NCI-H82 (cell line): ENCODE measurements around the gene RPH3AL.
"Not testable (repeated sequence)": the region's sequence is repeated elsewhere in the genome, so short reads cannot be mapped to it uniquely, and the experiment has no call there.

Experiments
- DNase-seq: peaks from one replicate; lab custom pipeline; 2025; lab: John Stamatoyannopoulos, UW

RPH3AL gene

DNA sequence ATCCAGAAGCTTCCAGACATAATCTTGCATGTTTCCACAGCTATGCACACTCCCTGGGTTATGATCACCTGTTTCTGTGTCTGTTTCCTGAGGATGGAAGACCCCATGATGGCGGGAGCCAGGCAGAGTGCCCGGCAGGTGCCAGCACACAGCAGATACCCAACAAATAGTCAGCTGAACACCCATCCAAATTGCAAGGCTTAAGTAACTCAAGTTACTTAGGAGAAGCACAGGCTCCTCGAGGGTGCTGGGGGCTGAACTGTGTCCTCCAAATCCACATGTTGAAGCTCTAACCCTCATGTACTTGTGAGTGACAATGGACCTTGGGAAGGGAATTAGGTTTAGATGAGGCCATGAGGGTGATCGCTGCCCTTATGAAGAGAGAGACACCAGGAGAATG lies 91.7 kb downstream of the RPH3AL start:
- DNase-seq = no peak

DNA sequence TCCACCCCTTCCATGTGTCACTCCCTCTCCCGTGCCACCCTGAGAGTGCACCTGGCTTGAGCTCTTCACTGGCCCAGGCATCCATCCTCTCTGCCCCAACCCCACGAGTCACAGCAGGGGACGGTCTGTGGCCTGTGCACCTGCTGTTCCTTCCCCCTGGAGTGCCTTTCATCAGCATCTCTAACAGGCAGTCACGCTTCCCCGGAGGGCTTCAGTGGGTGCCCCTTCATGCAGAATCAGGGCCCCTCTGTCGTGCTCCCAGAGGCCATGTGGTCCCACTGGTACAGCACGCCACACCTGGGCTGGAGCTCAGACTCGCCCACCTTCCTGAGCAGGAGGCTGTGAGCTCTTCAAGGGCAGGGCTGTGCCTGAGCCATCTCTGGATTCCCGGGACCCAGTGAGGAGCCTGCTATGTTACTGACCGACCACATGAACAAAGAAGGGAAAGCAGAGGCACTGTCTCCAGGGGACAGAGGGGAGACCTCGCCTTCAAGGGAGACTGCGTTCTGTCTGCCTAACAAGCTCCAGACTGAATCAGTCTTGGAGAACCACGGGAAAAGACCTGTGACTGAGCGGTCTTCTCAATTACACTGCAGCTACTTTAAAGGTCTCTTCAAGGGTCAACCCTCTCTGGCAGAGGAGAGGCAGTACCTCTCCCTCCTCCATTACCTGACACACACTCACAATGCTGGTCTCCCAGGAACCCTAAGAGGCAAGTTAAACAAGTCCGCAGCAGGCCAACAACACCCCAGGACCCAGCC lies 92.4 kb downstream of the RPH3AL start:
- no peak for DNase-seq

DNA sequence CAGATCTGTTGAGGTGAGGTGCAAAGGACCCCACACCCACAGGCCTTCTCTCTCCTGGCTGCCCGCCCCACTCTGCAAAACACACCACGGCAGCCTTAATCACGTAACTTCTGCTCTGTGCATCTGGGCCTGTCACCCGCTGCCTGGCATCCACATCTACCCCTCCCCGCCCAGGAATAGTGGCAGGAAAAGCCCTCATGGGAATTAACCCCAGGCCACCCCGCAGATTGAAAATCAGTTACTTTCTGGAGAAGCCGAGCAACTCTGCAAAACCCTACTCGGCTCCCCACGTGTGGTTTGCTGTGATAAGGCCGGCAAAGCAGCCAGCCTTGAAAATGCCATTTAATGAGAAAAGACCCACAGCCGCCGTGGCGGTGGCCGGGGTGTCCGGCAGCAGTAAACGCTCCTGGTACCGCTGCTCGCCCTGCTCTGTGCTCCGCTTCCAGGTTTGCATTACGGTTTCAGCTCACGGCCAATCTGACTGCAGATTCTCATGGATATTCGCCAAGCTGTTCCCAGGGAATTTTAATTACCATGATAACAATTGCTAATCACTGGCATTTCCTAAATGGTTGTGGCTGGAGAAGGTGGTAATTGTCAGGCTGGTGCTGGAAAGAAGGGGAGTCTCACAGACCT lies 93.1 kb downstream of the RPH3AL start:
- no peak for DNase-seq

DNA sequence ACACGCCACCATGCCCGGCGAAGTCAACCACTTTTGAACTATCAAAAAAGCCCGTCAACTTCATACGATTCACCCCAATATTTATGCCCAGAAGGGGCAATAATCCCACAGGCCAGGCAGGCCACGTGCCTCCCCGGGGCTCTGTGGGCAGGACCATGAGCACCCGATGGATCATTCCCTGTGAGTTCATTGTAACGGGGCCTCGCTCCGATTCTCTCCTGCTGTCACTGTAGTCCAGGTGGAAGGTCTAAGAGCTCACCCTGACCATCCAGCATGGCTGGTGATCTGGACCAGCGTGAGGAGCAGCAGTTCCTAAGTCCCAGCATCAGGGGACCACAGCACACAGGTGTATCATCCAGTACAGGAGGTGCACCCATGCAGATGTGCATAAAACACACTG lies 93.7 kb downstream of the RPH3AL start:
- DNase-seq = no peak

DNA sequence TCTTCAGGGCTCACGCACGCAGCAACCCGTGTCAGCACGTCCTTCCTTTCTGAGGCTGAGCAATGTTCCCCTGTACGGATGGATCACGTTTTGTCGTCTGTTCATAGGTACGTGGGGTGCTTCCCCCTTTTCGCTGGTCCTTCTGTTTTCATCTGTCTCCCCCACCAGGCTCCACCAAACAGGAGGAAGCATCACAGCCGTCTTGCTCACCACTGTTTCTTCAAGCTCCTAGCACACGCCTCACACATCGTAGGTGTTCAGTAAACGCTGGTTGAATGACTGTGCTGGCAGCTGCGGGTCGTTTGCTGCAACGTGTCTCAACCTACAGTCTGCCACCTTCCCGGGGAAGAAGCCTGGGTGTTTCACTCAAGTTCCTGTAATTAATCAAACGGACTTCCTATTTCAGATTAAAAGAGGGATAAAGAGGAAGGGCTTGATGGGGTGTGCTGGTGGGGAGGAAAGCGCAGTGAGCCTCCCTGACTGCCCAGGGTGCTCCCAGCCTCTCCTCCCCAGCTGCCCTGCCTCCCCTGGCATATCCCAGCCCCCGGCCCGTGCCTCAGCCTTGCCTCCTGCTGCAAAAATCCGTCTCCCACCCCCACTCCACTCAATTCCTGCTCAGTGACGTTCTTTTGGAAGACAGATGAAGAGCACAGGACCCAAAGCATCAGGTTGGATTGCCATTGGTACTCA lies 94.4 kb downstream of the RPH3AL start:
- DNase-seq = no peak

DNA sequence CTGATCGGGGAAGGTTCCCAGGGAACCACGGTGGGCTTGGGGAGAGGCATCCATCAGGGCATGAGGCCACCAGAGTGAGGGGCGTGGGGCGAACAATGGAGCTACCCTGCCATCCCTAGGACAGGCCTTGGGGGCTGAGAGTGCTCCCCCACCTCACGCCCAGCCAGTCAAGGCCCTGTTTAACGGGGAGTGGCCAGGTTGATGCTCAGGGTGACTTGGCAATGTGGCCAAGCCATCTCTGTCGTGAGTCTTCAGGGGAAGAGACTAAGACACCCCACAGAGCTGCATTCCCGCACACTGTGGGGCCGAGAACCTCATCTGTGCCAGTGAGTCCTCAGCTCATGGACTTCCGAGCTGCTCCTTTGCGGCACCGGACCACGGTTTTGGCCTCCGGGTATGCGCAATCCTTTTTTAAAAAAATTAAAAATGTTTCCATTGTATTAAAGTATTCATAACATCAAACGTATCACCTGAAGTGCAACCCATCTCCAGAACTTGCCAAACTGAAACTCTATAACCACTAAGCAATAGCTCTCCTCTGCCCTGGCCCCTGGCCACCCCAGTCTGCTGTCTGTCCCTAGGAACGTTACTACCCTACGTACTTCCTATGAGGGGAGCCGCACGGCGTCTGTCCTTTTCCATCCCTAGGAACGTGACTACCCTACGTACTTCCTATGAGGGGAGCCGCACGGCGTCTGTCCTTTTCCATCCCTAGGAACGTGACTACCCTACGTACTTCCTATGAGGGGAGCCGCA lies 99.3 kb downstream of the RPH3AL start:
- DNase-seq = no peak

DNA sequence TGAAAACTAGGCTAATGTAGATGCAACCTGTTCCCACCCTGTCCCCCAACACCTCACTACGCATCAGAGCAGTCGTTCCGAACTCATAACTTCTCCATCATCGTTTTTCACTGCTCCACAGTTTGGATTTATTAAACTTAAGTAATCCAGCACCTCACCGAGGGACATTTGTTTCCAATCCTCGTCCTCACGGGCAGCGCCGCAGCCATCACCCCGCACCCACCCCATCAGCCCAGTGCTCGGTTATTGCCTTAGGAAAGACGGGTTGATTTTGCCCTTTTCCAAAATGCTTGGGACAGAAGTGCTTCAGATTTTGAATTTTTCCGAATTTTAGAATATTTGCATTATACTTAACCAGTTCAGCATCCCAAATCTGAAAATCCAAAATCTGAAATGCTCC lies 100.2 kb downstream of the RPH3AL start:
- DNase-seq = no peak

DNA sequence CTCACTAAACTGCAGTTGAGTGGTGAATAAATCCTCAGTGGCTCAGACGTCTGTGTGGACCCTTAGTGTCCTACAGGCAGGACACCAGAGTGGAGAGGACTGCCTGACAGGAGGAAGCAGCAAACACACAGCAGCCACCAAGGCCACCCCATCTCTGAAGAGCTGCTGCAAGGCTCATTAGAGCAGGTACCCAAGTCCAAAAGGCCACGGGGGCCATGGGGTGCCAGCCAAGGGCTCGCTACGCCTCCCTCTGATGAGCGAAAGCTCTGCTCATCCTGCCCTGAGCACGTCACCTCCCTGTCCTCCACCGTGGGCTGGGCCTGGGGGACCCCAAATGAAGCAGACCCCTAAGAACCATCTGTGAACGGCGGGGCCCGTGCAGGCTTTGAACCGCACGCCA lies 101.1 kb downstream of the RPH3AL start:
- no peak for DNase-seq

DNA sequence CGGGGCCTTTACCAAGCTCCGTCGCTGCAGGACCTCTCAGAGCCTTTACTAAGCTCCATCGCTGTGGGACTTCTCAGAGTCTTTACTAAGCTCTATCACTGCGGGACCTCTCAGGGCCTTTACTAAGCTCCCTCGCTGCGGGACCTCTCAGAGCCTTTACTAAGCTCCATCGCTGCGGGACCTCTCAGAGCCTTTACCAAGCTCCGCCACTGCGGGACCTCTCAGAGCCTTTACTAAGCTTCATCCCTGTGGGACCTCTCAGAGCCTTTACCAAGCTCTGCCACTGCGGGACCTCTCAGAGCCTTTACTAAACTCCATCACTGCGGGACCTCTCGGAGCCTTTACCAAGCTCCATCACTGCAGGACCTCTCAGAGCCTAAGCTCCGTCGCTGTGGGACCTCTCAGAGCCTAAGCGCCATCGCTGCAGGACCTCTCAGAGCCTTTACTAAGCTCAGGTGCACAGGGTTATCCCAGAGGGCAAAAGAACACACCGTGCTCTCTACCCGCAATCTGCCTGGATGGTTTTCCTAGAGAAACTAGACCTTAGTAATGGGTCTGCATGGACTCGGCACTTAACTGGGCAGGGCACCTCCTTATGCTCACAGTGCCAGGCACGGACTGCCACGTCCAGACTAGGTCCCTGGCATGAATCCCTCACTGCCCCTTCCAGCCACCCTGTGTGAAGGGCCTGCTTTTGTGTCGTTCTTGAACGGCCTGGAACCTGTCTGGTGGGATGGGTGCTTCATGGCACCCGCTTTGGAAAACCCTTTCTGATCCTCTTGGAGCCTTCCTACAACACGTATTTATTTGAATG lies 101.9 kb downstream of the RPH3AL start:
- no peak for DNase-seq

DNA sequence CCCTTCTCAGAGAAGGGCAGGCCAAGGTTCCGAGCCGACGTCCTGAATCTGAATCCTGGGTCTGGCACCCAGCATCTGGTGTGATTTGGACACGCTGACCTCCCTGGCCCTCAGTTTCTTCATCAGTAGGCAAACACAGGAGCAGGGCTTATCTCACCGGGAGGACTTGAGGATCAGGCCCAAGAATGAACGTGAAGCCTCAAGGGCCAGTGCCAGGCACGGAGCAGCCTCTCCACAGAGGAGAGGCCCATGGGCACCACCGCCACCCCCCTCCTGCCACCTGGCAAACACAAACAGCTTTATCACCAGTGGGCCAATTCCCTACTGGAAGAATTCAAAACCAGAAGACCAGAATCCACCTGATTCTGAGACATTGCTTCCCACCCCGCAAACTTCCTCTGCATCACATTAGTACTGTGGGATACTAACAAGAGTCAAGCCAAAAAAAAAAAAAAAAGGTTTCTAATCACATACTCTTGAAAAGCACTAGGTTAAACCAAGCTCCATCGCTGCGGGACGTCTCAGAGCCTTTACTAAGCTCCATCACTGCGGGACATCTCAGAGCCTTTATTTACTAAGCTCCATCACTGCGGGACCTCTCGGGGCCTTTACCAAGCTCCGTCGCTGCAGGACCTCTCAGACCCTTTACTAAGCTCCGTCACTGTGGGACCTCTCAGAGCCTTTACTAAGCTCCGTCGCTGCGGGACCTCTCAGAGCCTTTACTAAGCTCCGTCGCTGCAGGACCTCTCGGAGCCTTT lies 103.2 kb downstream of the RPH3AL start:
- no peak for DNase-seq

DNA sequence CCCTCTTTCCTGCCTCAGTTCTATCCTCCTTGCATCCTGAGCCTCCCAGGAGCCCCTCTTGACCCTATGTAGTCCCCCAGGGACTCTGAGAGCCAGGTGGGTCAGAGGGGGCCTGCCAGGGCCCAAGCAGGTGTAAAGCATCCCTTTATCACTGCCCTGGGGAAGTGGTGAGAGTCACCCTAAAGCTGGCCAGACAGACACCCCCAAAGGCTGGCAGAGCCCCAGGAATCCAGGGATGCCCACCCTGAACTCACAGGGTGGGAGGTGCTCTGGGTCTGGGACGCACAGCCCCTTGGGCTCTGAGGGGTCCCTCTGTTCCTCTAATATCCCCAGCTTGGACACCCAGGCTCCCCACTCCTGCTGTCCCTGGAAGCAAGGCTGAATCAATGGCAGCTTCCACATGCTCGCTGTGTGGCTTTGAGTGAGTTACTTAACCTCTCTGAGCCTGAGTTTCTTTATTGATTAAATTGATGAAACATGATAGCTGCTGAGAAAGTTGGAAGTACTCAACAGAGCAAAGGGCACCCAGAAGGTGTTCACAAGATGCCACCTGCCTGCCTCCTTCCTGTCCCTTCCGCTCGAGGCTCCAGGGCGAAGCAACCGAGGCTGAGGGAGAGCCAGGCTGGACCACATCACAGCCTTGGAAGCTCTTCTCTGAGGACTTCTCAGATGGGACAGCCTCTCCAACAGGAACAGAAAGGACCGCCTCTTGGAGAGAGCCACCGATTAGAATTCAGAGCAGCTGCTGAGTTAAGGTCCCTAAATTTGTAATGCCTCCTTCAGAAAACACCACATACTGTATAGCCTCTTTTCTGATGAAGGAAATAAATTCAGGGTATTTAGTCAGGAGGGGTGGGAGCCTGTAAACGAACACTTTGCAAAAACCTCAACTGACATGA lies 104.0 kb downstream of the RPH3AL start:
- no peak for DNase-seq

DNA sequence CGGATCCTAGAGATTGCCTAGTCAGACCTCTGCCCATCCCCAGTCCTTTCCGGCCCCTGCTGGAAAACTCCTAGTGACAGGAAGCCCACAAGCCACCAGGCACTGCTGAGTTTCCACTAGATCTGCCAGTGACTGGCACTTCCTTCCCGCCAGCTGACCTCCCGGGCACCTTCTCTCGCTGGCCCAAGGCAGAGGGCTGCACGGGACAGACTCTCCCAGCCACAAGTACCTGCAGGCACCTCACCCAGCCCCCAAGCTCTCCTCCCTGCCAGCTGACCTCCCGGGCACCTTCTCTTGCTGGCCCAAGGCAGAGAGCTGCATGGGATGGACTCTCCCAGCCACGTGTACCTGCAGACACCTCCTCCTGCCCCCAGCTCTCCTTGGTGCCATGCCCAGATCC lies 104.8 kb downstream of the RPH3AL start:
- no peak for DNase-seq

DNA sequence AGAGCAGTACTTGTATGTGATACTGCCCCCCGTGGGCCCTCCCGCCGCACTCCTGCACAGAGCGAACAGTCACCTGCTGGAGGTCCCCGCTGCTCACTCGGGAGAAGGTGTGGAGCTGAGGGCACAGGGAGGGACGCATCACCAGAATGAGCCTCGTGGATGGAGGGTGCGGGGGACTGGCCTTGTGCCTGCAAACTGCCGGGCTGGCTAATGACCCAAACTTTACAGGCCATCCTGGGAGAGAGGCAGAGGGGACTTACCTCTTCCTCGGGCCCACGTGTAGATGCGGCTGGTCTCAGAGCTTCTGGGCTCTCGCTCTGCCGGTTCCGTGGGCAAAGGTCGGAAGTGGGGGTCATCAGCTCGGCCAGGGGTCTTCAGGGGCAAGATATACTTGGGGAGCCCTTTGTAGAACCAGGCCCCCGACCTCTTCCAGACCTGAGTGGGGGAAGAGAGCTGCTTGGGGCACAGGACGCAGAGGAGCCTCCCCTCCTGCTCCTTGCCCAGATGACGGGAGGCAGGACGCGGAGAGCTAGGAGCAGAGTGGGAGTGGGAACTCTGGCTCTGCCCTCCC lies 105.7 kb downstream of the RPH3AL start:
- DNase-seq = no peak

DNA sequence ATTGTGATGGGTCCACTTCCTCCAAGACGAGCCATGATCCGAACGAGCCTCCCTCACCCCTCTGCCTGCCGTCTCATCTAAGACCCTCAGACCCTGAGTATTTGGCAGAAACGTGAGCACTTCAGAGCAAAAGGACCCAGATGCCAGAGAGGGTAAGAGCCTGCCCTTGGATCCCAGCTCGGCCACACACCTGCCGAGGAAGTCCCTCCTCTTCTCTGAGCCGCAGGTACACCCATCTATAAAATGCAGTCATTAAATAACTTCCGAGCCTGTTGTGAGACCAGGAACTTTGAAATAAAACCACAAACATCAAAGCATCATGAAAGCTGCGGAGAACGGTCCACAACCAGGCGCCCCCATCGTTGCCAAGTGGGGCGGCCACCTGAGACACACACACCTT lies 106.4 kb downstream of the RPH3AL start:
- DNase-seq = no peak

DNA sequence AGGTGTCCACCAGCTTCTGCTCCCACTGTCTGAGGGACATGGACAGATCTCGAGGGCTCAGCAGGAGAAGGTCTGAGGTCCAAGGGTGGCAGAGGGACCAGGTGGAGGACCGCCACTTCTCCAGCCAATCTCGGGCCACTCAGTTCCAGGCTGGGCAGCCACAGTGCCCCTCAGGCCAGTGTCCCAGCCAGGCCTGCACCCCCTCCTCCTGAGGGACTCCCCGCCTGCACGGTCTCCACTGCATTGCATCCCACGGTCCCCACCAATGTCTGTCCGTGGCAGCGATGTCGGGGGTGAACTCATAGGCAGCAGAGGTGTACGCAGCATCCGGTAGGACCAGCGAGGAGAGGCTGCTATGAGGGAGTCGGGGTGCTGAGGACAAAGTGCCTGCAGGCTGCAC lies 107.0 kb downstream of the RPH3AL start:
- DNase-seq = no peak

DNA sequence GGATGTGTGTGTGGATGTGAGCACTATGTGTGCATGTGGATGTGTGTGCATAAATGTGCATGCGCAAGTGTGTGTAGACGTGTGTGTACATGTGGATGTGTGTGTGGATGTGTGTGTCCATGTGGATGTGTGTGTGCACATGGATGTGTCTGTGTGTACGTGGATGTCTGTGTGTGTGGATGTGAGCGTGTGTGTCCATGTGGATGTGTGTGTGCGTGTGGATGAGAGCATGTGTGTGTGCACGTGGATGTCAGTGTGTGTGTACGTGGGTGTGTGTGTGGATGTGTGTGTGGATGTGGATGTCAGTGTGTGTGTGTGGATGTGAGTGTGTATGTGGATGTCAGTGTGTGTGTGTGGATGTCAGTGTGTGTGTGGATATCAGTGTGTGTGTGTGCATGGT lies 107.6 kb downstream of the RPH3AL start:
- DNase-seq = no peak

DNA sequence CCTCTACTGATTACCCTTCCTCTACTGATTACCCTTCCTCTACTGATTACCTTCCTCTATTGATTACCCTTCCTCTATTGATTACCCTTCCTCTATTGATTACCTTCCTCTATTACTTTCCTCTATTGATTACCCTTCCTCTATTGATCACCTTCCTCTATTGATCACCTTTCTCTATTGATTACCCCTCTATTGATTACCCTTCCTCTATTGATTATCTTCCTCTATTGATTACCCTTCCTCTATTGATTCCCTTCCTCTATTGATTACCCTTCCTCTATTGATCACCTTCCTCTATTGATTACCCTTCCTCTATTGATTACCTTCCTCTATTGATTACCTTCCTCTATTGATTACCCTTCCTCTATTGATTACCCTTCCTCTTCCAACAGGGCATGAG lies 108.7 kb downstream of the RPH3AL start:
- DNase-seq = not testable (repeated sequence)

DNA sequence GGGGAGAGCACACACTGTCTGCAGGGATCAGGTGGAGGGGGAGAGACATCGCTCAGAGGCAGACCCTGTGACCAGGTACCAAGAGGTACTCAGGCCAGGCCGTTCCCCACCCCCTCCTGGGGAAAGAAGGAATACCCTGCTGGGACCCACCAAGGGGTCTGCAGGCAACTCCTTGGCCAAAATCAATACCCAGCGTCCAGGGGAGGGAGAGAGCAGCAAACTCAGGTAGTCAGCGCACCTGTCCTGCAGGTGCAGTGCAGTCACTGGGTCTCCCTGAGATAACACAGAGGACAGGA lies 113.7 kb downstream of the RPH3AL start:
- no peak for DNase-seq

DNA sequence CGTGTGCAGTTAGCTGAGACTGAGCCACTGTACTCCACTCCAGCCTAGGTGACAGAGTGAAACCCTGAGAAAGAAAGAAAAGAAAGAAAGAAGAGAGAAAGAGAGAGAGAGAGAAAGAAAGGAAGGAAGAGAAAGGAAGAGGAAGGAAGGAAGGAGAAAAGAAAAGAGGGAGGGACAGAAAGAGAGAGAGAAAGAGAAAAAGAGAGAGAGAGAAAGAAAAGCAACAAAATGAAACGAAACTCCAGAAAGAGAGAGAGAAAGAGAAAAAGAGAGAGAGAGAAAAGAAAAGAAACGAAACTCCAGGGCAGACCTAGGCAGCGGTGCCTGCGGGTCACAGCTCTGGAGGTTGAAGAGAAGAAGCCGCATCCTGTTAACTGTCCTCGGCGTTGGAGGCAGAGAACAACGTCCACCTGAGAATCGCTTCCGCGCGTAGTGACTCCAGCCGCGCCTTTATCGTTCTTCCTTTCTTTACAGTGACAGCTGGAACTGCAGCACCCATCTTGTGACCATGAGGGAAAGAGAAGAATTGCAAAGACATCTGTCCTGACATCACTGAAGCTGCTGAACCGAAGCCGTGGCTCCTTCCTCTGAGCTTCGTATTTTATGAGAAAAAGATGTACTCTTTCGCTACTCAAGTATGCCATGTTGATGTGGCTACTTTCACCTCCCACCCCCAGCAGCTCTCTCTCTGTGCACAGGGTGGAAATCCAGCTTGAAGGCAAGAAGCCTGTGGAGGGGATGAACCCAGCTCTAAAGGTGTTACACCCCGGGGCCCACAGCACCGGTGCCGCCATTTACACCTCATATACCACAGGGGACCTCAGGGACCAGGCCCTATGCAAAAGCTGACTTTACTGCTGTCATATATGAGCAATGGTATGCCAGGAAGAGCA lies 114.3 kb downstream of the RPH3AL start:
- no peak for DNase-seq
